ENCODE results near the gene ARHGAP6.

- no peak for TF ChIP-seq CTCF (conservative IDR thresholded peaks at IDR 0.05)
- TF ChIP-seq ZFX (IDR thresholded peaks at IDR 0.05), result no peak
Observed at GRCh38 chrX:11577603-11578002, 88.1 kb downstream of the ARHGAP6 start.

Data from C4-2B (cell line).